Stimulated activated CD4-positive, alpha-beta T cell treated with anti-CD3 and anti-CD28 coated beads, Interleukin-12 subunit alpha, Interleukin-12 subunit beta, amount 100 ng/mL, for 24 hours (primary cell): ENCODE results near the gene TOMM5.
"Not testable (repeated sequence)": the region's sequence is repeated elsewhere in the genome, so short reads cannot be mapped to it uniquely, and the experiment has no call there.

ENCODE experiments used
- DNase-seq, 2 experiments: peaks; one replicate each; pipeline ENCODE4 v3.0.0-alpha.2; 2020; ENCODE audit warnings: low read depth in 2 of 2

The TOMM5 gene

DNA sequence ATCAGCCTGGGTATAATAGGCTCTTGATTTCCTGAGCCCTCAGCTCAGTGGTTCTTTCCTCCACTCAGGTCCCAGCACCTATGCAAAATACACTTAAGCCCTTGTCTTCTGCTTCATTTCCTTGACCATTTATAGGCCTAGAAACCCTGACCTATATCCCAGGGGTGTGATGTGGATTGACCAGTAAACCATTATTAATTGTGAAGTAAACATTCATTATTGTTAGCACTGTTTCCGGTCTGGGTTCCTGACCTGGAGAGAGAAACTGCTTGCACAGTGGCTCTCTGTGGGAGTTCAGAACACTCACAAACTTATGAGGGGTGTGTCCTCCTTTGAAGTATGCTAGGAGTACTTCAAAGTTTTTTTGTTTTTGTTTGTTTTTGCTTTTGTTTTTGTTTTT lies 19.6 kb upstream of the TOMM5 start:
- DNase-seq = no peak

- DNase-seq = no peak
Measured at GRCh38 chr9:37611014-37611413, 18.6 kb upstream of the TOMM5 start.

DNA sequence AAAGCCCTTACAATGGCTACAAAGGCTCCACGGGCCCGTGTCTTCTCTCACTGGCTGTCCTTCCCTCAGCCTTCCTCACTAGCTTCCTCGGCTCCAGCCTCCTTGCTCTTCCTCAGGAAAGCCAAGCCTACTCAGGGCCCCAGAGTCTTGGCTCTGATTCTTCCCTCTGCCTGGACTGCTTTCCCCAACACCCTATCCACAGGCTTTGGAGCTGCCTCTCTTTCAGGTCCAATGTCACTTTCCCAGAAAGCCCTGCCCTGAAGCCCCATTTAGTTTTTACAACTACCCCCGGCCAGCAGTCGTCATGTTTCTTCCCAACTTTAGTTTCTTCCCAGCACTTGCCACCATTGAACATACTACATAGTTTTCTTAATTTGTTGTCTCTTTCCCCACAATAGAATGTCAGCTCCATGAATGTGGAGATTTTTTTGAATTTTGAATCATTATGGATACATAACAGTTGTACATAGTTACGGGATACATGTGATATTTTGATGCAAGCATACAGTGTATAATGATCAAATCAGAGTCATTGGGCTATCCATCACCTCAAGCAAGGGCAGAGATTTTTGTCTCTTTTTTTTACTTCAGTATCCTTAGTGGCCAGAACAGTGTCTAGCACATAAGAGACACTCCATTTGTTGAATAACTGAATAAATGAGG lies 17.5 kb upstream of the TOMM5 start:
- no peak for DNase-seq

- DNase-seq = no peak
Measured at GRCh38 chr9:37608250-37608649, 15.9 kb upstream of the TOMM5 start.

GRCh38 chr9:37604296-37604695 lies 11.9 kb upstream of the TOMM5 start:
- DNase-seq = no peak

DNA sequence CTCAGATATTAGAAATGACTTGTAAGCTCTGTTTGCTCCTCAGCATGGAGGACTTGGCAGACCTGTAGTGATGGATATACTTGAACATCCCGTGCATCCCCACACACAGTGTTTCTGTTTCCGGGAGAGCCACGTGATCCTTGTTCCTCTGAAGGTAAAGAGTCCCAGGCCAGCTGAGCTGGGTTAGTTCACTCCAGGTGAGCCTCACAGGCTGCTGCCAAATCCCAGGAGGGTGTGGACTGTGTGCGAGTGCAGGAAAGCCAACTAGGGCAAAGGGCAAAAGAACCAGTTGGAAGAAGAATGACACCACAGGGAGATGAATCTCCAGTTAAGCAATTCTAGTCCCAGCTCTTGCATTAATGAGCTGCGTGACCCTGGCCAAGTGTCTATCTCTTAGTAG lies 10.4 kb upstream of the TOMM5 start:
- no peak for DNase-seq

- DNase-seq = not testable (repeated sequence)
Measured at GRCh38 chr9:37602061-37602460, 9.7 kb upstream of the TOMM5 start.

DNA sequence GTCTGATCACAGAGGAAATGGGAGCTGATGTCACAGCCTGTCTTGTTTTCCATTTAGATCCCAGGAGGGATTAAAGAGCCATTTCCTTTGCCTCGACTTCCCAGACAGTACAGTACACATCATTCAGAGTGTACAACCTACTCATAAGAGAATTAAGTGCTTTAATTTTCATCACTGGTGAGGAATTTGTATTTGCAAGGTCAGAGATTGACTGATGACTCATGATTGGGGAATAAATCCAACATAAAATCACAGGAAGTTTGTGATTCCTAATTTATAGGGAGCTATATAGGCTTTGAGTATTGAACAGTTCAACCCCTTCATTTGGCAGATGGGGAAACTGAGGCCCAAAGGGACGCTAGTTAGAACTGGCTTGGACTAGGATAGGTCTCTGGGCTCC lies 4.1 kb upstream of the TOMM5 start:
- DNase-seq = no peak

DNA sequence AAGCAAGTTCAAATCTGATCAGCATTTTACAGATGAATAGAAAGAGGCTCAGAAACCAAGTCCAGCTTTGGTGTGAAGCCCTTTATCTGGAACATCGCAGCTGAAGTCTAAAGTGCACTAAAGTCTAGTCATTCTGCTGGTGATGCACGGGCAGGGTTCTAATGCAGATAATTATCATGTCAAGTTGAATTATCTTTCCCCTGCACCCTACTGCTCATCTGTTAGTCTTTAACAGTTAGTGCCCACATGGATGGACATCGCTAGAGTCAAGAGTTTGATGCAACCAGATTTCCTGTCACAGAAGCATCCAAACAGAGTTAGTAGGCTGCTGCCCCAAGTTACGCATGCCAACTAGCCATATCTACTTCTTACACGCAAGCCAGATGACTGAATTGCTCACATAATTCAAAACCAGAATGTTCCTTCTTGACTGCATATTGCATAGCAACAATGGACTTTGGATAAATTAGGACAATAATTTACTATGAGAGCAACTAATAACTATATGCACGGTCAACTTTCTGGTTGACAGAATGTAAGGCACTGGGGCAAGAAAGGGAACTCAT lies 1.6 kb upstream of the TOMM5 start:
- no peak for DNase-seq

- DNase-seq = no peak
Measured at GRCh38 chr9:37587521-37587920, 4.9 kb downstream of the TOMM5 start.

- DNase-seq = no peak
Measured at GRCh38 chr9:37583522-37584121, 8.8 kb downstream of the TOMM5 start.

DNA sequence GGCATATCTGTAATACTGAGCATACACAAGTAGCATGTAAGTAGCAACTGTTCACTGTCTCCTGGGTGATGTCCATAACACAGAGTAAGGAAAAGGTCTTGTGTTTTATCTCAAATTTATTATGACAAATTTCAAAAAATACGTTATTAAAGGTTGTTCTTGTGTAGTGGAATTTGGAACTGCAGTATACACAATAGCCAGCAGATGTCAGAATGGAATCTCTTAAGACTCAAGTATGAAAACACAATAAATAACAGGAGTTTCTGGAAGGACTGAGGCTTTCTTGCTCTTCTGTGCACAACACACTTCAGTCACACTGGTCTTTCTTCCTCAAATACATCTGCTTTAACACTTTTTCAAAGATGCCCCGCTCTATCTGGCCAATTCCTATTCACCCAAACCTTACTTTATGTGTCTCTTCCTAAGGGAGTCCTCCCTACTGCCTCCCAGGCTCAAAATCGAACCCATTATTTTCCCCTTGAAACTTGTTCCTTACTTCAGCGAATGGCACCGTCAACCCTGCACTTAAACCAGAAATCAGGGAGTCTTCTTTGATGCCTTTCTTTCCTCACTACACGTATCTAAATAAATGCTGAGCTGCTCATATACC lies 9.7 kb downstream of the TOMM5 start:
- no peak for DNase-seq

GRCh38 chr9:37575921-37576721 lies 16.3 kb downstream of the TOMM5 start, which contains the start of gene FBXO10:
Gene FBXO10 (minus strand): TSS chr9:37576380. CDS start chr9:37541768, 34,612 bp downstream.
- DNase-seq = peak; percentile 9 to 20

DNA sequence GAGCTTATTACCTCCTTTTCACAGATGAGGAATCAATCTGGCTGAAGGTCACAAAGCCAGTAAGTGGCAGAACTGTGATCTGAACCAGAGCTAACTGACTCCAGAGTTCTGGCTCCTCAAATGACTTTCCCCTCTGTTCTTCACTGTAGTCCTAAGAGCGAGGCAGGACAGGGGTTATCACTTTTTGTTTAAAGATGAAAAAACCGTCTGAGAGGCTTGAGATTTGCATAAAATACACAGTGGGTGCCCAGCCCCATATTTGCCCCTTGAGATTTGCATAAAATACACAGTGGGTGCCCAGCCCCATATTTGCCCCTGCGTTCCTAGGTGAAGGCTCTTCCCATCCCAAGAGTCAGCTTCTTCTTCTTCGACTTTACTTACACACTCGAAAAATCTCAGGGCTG lies 16.9 kb downstream of the TOMM5 start:
- no peak for DNase-seq

- DNase-seq = no peak
Measured at GRCh38 chr9:37575001-37575400, 17.4 kb downstream of the TOMM5 start.

DNA sequence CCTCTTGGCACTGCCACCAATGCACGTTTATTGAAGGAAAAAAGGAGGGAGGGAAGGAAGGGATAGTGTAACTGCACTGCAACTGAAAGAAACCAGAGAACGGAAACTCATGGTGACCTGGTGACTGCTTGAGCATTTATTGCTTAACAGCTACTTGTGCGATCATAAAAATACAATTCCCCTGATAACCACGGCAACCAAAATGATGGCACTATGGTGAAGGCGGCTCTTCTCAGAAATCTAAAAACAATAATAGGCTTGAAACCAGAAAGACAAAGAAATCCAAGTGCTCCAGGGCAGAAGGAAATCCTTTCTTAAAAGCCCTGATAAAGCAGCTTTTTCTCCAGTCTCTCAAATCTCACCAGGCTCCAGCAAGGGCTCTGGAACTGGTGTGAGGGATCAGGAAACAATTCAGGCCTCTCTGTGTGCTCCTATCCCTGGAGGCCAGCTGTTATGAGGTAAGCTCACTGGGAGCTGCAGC lies 18.1 kb downstream of the TOMM5 start:
- no peak for DNase-seq

- no peak for DNase-seq
Measured at GRCh38 chr9:37571282-37571681, 21.1 kb downstream of the TOMM5 start.

GRCh38 chr9:37566716-37567115 lies 25.7 kb downstream of the TOMM5 start:
- DNase-seq = no peak

DNA sequence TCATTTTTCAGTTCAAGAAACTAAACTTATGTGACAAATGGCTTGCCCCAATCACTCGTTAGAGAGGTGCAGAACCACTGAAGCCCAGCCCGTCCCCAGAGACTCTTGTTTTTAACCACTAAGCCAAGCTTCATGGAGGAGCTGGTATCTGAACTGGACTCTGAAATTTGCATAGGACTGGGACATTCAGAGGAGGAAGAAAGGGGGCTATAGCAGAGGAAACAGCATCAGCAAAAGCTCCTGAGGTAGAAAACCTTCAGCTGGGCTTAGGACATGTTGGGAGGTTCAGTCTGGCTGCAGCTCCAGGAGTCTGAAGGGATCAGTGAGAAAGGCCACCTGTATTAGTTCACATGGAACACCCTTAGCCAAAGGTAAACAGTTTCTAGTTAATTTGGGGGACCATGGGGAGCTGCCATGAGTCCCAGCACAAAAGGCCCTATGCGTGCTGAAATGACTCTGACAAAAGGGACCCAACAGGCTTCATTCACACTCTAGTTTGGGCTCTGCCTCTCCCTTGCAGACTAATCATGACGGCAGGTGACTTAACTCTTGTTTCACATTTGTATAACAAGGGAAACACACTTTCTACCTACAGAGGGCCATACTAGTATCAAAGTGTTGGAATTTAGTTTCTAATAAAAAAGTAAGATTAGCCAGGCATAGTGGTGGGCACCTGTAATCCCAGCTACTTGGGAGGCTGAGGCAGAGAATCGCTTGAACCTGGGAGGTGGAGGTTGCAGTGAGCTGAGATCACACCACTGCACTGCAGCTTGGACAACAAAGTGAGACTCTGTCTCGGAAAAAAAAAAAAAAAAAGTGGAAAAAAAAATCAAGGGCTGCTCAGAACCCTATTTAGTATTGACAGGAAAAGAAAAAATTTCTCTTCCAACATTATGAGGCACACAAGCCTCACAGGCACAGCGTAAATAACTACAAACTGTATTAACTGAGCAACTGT lies 26.5 kb downstream of the TOMM5 start:
- DNase-seq = no peak

GRCh38 chr9:37564916-37565315 lies 27.5 kb downstream of the TOMM5 start:
- no peak for DNase-seq
